ENCODE data around the gene GAGE1. TPM values are rescaled to one million over a fixed set of nuclear protein-coding genes. Genes with fewer than 3 reads are reported as not detected.

Gene GAGE1
- total and polyA plus RNA-seq, 5 donors from 2014 or later, result not detected

Other genes with a start within 250 kb of the GAGE1 start
- gene GAGE12C, start 66.8 kb upstream of the GAGE1 start, total RNA-seq, result not detected
- gene GAGE12C, start 66.8 kb upstream of the GAGE1 start, polyA plus RNA-seq, result not detected
- not detected for gene GAGE12D, start 57.3 kb upstream of the GAGE1 start, total RNA-seq
- gene GAGE12D, start 57.3 kb upstream of the GAGE1 start, polyA plus RNA-seq, result not detected
- not detected for gene GAGE12E, start 47.7 kb upstream of the GAGE1 start, total RNA-seq
- gene GAGE12E, start 47.7 kb upstream of the GAGE1 start, polyA plus RNA-seq, result not detected
- not detected for gene GAGE12F, start 38.2 kb upstream of the GAGE1 start, total RNA-seq
- gene GAGE12F, start 38.2 kb upstream of the GAGE1 start, polyA plus RNA-seq, result not detected
- not detected for gene GAGE12G, start 28.6 kb upstream of the GAGE1 start, total RNA-seq
- not detected for gene GAGE12G, start 28.6 kb upstream of the GAGE1 start, polyA plus RNA-seq
- not detected for gene GAGE12H, start 19.1 kb upstream of the GAGE1 start, total RNA-seq
- not detected for gene GAGE12H, start 19.1 kb upstream of the GAGE1 start, polyA plus RNA-seq
- gene GAGE2A, start 9.5 kb upstream of the GAGE1 start, total RNA-seq, result not detected
- gene GAGE2A, start 9.5 kb upstream of the GAGE1 start, polyA plus RNA-seq, result not detected
- gene PAGE1, start 97.0 kb downstream of the GAGE1 start, total RNA-seq, result not detected
- gene PAGE1, start 97.0 kb downstream of the GAGE1 start, polyA plus RNA-seq, result not detected
- gene PAGE4, start 230.3 kb downstream of the GAGE1 start, total RNA-seq, result not detected
- not detected for gene PAGE4, start 230.3 kb downstream of the GAGE1 start, polyA plus RNA-seq

Data from CD4-positive, CD25-positive, alpha-beta regulatory T cell (primary cell).